Heart left ventricle (tissue), 16 donors: ENCODE results near the gene RBMS3. TPM values are rescaled to one million over a fixed set of nuclear protein-coding genes. Genes with fewer than 3 reads are reported as not detected.

Experiments used
- ATAC-seq, 4 donors: fragments of 200-7000 bp; cut with Tn5 transposase; one replicate each; pipeline ENCODE4 v1.9.1; 2020 to 2022; ENCODE audit warnings: moderate library complexity in 4 of 4, mild to moderate bottlenecking in 3 of 4, moderate number of reproducible peaks in 1 of 4
- DNase-seq, 5 donors: peaks; one replicate each; pipeline ENCODE4 v3.0.0-alpha.2; 2020
- H3K27ac ChIP-seq, 12 donors: fragments of 200-600 bp; sonication (generic) in 4 of 12; one replicate each; pipeline versions ENCODE4 v1.5.0 to v1.8.0; 2016 to 2022; ENCODE audit warnings: mild to moderate bottlenecking in 2 of 12
- H3K27me3 ChIP-seq, 9 donors: fragments of 200-600 bp; sonication (generic) in 2 of 9; one replicate each; pipeline versions ENCODE4 v1.5.1 to v1.8.0; 2016 to 2022; ENCODE audit warnings: mild to moderate bottlenecking in 3 of 9
- H3K36me3 ChIP-seq, 9 donors: fragments of 200-600 bp; sonication (generic) in 2 of 9; one replicate each; pipeline versions ENCODE4 v1.5.0 to v1.8.0; 2018 to 2022; ENCODE audit warnings: mild to moderate bottlenecking in 2 of 9
- H3K4me1 ChIP-seq, 12 donors: fragments of 200-600 bp; sonication (generic) in 4 of 12; one replicate each; pipeline versions ENCODE4 v1.5.0 to v1.8.0; 2016 to 2022; ENCODE audit warnings: mild to moderate bottlenecking in 3 of 12
- H3K4me3 ChIP-seq, 12 donors: fragments of 200-600 bp; sonication (generic) in 4 of 12; one replicate each; pipeline versions ENCODE4 v1.5.0 to v1.8.0; 2017 to 2022; ENCODE audit warnings: mild to moderate bottlenecking in 9 of 12, moderate library complexity in 4 of 12
- H3K9me3 ChIP-seq, 12 donors: fragments of 200-600 bp; sonication (generic) in 4 of 12; one replicate each; pipeline versions ENCODE4 v1.5.0 to v1.8.0; 2016 to 2022; ENCODE audit warnings: mild to moderate bottlenecking in 1 of 12
- CTCF ChIP-seq, 12 donors: fragments of 200-600 bp; sonication (generic) in 4 of 12; IDR thresholded peaks; one replicate each; pipeline versions ENCODE4 v1.5.0 to v1.8.0; 2018 to 2022; ENCODE audit warnings: antibody characterized with exemption in 12 of 12, mild to moderate bottlenecking in 5 of 12
- POLR2A ChIP-seq, 2 donors: fragments of 450-650 bp; IDR thresholded peaks; one replicate each; pipeline ENCODE4 v1.6.1; 2017; ENCODE audit warnings: antibody characterized with exemption in 2 of 2, mild to moderate bottlenecking in 2 of 2, moderate library complexity in 2 of 2
- WGBS, 4 donors: extraction: QIAGEN DNeasy Blood & Tissue Kit in 2 of 4; methylation state at CpG; one replicate each; pipeline versions ENCODE4 v1.1.5 to v1.1.7; 2013 to 2018; 5-methylcytosine and 5-hydroxymethylcytosine counted together
- intact Hi-C, 10 donors: fragments of 100-400 bp; cut with DNase I; formaldehyde crosslinking; loops; one replicate each; pipeline versions ENCODE4 v1.11.1 to v1.14.2; 2022
- polyA plus RNA-seq, 2 donors: library from polyadenylated mRNA; stranded (reverse); fragments of 200-250 nt; gene quantifications; one replicate each; pipeline ENCODE4 v1.2.3, GENCODE V29; 2013
- total RNA-seq, 9 donors: library from RNA; depleted of rRNA in 2 of 9; stranded (reverse); fragments of >200 nt in 2 of 9; fragmentation: NEBNext Ultra II Directional in 3 of 9; extraction: Animal tissue kit (Norgen Biotek cat#: 25700) in 3 of 9; gene quantifications; one replicate each; pipeline versions ENCODE4 v1.1.0 to v1.2.4, GENCODE V29; 2016 to 2023
- donor health status: ischemic (EF 13 %, LVEDD 7.1; RV severe dilation, severe dysfunction).
- donor health status: healthy with polysubstance abuse.
- donor health status: DM: no; HTN: yes; CAD: no.
- donor health status: DM: no; HTN: no; CAD: no.
- donor health status: ischemic (EF 25% LVEDD 6.9; RV normal size, moderate dysfunction).
- donor health status: ischemic (EF 25% LVEDD 5.7; RV mildly dilated, moderate dysfunction).
- donor health status: healthy.
- donor health status: DM: yes; HTN: yes; CAD: no.
- donor health status: ischemic (EF 35%, LVEDD 5.7; RV mildly dilated, moderate dysfunction).
- donor health status: nonischemic (EF 11% LVEDD 7.7; RV severe dilation, severe dysfunction).
- donor health status: DM: yes; HTN: yes; CAD: no.
- donor health status: PGD.
- donor health status: ischemic (EF 29% LVEDD 5.4; RV normal size, mild dysfunction).
- donor health status: nonischemic (EF 23%, LVEDD 6.1; RV moderate dilation, normal function).

The RBMS3 gene
- total and polyA plus RNA-seq, 11 donors, result 4.8 to 35.6 (median 26.1) TPM

- no peak for TF ChIP-seq POLR2A (IDR thresholded peaks at IDR 0.05)
- no peak for TF ChIP-seq CTCF (IDR thresholded peaks at IDR 0.05)
- Histone ChIP-seq H3K27ac (no peak overlapping the region), H3K4me1 (peaks cover 0 to 33% (median 3%) of the 10 kb centered on the region in 12 donors), H3K27me3 (no peaks in the 10 kb centered on the region), H3K36me3 (peaks cover 0 to 25% (median 2%) of the 10 kb centered on the region in 9 donors), H3K4me3 (no peak overlapping the region), H3K9me3 (no peaks in the 10 kb centered on the region)
- intact Hi-C loops, result loop anchor here in 1 of 10 donors (10.0 kb wide), 1 partner anchor 252 kb away; no protein-coding TSS in a partner anchor
- DNase-seq, result no peak
- ATAC-seq, result no peak
Observed at GRCh38 chr3:29436612-29437323, 155.9 kb downstream of the RBMS3 start.

- Histone ChIP-seq H3K27me3 (no peaks in the 10 kb centered on the region), H3K36me3 (peaks cover 0 to 32% (median 2%) of the 10 kb centered on the region in 9 donors), H3K27ac (no peak overlapping the region), H3K4me3 (no peak overlapping the region), H3K9me3 (peaks cover 0 to 6% (median 0%) of the 10 kb centered on the region in 12 donors), H3K4me1 (peaks cover 0 to 18% (median 0%) of the 10 kb centered on the region in 12 donors)
- ATAC-seq, result no peak
- no peak for DNase-seq
- intact Hi-C loops, result loop anchor here in 1 of 10 donors (10.0 kb wide), 1 partner anchor 254 kb away; no protein-coding TSS in a partner anchor
- TF ChIP-seq POLR2A (IDR thresholded peaks at IDR 0.05) (no peak), CTCF (IDR thresholded peaks at IDR 0.05) (no peak)
- WGBS, 4 donors, result 85 to 94% (median 90%) methylated on average over 3 of the region's 3 CpGs
Observed at GRCh38 chr3:29438580-29438979, 157.7 kb downstream of the RBMS3 start.

- H3K4me1 ChIP-seq, result peaks cover 0 to 18% (median 0%) of the 10 kb centered on the region in 12 donors
- H3K4me3 ChIP-seq, result peak overlapping the region in 9 of 12 donors; percentile 15 to 42 (median 32)
- ATAC-seq (peak in 3 of 4 donors; percentile 61 to 81 (median 71)), DNase-seq (no peak)
- H3K36me3 ChIP-seq, result peaks cover 0 to 22% (median 0%) of the 10 kb centered on the region in 9 donors
- H3K9me3 ChIP-seq, result peaks cover 0 to 8% (median 0%) of the 10 kb centered on the region in 12 donors
- intact Hi-C loops, result no loop called here
- TF ChIP-seq CTCF (IDR thresholded peaks at IDR 0.05) (no peak), POLR2A (IDR thresholded peaks at IDR 0.05) (no peak)
- H3K27me3 ChIP-seq, result no peaks in the 10 kb centered on the region
- H3K27ac ChIP-seq, result peak overlapping the region in 2 of 12 donors; percentile 3 to 28
- 39 to 55% (median 48%) methylated on average over 13 of the region's 13 CpGs for WGBS, 4 donors
Observed at GRCh38 chr3:29440413-29441305, 159.8 kb downstream of the RBMS3 start.

GRCh38 chr3:29441422-29441821 is 160.6 kb downstream of the RBMS3 start:
- intact Hi-C loops, result no loop called here
- WGBS, 4 donors, result 84 to 88% (median 87%) methylated on average over 3 of the region's 3 CpGs
- Histone ChIP-seq H3K9me3 (peaks cover 0 to 8% (median 0%) of the 10 kb centered on the region in 12 donors), H3K27ac (no peak overlapping the region), H3K27me3 (no peaks in the 10 kb centered on the region), H3K36me3 (peaks cover 0 to 17% (median 0%) of the 10 kb centered on the region in 9 donors), H3K4me3 (no peak overlapping the region), H3K4me1 (peaks cover 0 to 18% (median 0%) of the 10 kb centered on the region in 12 donors)
- TF ChIP-seq CTCF (IDR thresholded peaks at IDR 0.05) (no peak), POLR2A (IDR thresholded peaks at IDR 0.05) (no peak)
- DNase-seq, result no peak
- ATAC-seq, result no peak
